IPS-20b (cell line): ENCODE results near the gene CACNA1D.

ENCODE experiments used
- H3K27ac ChIP-seq: one replicate; pipeline ENCODE4 v1.5.1; 2013; ENCODE audit warnings: low read length
- H3K27me3 ChIP-seq: 2 replicates; pipeline ENCODE4 v1.6.1; 2013; ENCODE audit warnings: mild to moderate bottlenecking, low read length, inconsistent platforms; ENCODE audit not compliant: insufficient read depth
- H3K36me3 ChIP-seq: 2 replicates; pipeline ENCODE4 v1.6.1; 2013; ENCODE audit warnings: low read depth, mild to moderate bottlenecking, inconsistent platforms, low read length, moderate library complexity; ENCODE audit not compliant: insufficient read depth
- H3K4me1 ChIP-seq: 2 replicates; pipeline ENCODE4 v1.6.1; 2013; ENCODE audit warnings: mild to moderate bottlenecking, control low read depth, inconsistent platforms, low read length, moderate library complexity; ENCODE audit not compliant: insufficient read depth
- H3K4me3 ChIP-seq: 2 replicates; pipeline ENCODE4 v1.5.1; 2013; ENCODE audit warnings: mild to moderate bottlenecking, low read length, inconsistent platforms
- H3K9ac ChIP-seq: 2 replicates; pipeline ENCODE4 v1.6.1; 2013; ENCODE audit warnings: low read depth, mild to moderate bottlenecking, inconsistent platforms, low read length, moderate library complexity
- H3K9me3 ChIP-seq: 2 replicates; pipeline ENCODE4 v1.6.1; 2013; ENCODE audit warnings: mild to moderate bottlenecking, low read depth, low read length, inconsistent platforms; ENCODE audit not compliant: insufficient read depth

The CACNA1D gene

DNA sequence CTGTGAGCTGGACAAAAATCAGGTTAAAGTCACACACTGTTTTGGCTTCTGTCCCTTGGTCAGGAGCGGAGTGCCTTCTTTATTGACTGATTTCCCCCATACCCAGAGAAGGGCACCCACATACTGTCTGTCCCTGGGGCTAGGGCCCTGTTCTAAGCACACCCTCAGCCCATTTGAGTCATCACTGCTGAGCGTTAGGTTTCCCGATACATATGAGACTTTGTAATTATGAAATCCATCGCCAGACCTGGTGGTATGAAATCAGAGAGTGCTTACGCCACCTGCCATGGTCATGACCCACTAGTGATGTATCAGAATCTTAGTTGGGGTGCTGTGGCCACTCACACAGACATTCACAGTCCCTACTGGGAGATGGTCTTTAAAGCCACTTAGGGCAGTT lies 255.0 kb downstream of the CACNA1D start:
- Histone ChIP-seq H3K27ac (no peak overlapping the region), H3K4me3 (no peak overlapping the region), H3K27me3 (no peaks in the 10 kb centered on the region), H3K36me3 (no peaks in the 10 kb centered on the region), H3K9ac (no peak overlapping the region), H3K9me3 (no peaks in the 10 kb centered on the region), H3K4me1 (peaks cover 25% of the 10 kb centered on the region; the same call in 1 of the 2 replicates)

DNA sequence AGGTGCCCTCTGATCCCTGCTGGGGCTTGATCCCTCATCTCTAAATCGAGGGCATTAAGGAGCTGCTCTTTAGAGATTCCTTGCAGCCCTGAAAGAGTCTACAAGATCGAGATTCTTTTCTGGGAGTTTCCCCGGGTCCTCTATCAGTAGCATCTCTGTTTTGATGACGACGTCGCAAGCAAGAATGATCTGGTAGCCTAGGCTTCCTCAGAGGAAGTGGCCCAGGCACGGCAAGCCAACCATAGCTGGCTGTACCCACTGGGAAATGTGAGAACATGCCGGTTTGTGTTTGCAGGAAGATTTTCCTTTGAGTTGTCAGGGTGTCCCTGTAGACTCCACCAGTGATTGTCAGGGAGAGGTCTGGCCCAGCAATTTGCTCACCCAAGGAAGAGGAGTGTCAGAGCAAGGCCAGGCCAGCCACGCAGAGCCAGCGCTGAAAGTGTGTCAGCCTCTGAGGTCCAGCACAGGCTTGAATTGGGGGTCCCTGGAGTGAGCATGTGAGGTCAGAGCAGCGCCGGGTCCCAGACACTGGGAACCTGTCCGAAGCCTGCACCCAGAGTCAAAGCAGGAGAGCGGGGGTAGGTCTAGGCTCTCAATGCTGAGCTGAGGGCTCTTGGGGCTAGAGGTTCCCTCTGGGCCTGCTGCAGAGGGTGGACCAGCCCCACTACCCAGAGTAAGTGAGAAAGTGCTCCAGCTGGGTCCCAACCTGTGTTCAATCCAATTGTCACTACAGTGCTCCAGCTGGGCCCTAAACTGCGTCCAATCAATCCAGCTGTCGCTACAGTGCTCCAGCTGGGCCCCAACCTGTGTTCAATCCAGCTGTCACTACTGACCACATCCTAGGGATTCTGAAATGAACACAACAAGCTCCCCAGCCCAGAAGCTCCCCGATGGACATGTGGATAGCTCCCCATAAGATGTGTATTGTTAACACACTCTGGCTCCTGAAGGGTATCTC lies 256.1 kb downstream of the CACNA1D start:
- Histone ChIP-seq H3K27ac (no peak overlapping the region), H3K4me3 (no peak overlapping the region), H3K4me1 (peaks cover 25% of the 10 kb centered on the region; the same call in 1 of the 2 replicates), H3K27me3 (no peaks in the 10 kb centered on the region), H3K36me3 (no peaks in the 10 kb centered on the region), H3K9me3 (no peaks in the 10 kb centered on the region), H3K9ac (no peak overlapping the region)

DNA sequence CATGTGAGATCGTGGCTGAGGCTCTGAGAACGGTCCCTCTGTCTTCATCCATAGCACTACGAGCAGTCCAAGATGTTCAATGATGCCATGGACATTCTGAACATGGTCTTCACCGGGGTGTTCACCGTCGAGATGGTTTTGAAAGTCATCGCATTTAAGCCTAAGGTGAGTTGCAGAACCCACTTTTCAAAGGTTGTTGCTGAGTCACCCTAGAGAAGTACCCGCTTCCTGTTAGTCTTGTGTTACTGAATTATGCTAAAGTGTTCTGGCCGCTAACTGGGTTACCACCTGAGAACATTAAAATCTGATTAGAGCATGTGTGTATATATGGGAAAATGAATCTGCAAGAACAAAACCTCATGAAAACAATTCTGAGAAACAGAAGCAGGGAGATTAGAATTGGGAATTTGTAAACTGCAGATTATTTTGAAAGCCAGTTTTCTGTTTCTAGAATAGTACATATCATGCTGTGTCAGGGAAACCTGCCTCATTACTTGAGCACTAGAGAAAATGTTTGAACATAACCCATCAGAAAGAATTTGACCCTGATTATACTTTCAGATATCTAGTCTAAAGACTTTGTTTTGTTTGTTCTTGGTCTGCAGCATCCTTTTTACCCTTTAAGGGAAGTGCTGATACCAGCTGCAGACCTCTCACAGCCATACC lies 259.2 kb downstream of the CACNA1D start:
- no peak overlapping the region for H3K4me3 ChIP-seq
- no peak overlapping the region for H3K27ac ChIP-seq
- peaks cover 14% of the 10 kb centered on the region; the same call in 1 of the 2 replicates for H3K4me1 ChIP-seq

DNA sequence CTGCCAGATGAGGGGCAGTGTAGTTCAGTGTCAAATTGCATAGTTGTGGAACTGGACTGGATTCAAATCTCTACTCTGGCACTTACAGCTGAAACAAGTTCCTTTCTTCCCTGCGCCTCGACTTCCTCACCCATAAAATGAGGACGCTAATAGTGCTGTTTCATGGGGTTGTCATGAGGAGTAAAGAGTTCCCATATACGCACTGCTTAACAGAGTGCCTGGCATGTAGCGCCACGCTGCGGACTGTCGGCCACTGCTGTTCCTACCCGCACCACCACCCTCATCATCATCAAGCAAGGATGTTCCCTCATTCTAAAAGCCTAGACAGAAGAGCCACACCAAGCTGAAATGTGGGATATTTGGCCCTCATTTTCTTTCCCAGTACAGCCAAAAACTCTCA lies 259.9 kb downstream of the CACNA1D start:
- Histone ChIP-seq H3K27me3 (no peaks in the 10 kb centered on the region), H3K4me3 (no peak overlapping the region), H3K36me3 (no peaks in the 10 kb centered on the region), H3K9ac (no peak overlapping the region), H3K4me1 (peaks cover 8% of the 10 kb centered on the region; the same call in 1 of the 2 replicates), H3K9me3 (no peaks in the 10 kb centered on the region), H3K27ac (no peak overlapping the region)

More for the DNA sequence above, 259.2 kb downstream of the CACNA1D start:
- Histone ChIP-seq H3K36me3 (no peaks in the 10 kb centered on the region), H3K9ac (no peak overlapping the region), H3K9me3 (no peaks in the 10 kb centered on the region), H3K27me3 (no peaks in the 10 kb centered on the region)

DNA sequence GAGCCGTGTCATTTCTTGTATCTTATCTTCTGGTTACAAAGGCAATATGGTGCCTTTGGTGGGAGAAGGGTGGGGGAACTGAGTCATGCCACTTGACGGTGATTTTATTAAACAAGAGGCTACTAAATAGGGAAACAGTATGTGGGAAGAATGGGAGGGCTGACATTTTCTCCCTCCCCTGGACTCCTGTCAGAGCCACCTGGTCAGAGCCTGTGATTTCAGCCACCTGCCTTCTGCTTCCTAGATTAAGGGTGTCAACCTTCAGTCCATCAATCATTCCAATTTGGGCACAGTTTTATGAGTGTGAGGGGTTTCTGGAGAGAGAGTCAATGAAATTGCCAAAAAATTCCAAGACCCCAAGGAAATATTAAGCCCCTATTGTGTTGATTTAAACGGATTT lies 264.4 kb downstream of the CACNA1D start:
- Histone ChIP-seq H3K4me3 (no peak overlapping the region), H3K27ac (no peak overlapping the region), H3K36me3 (no peaks in the 10 kb centered on the region), H3K4me1 (no peaks in the 10 kb centered on the region), H3K9ac (no peak overlapping the region), H3K9me3 (no peaks in the 10 kb centered on the region), H3K27me3 (no peaks in the 10 kb centered on the region)

DNA sequence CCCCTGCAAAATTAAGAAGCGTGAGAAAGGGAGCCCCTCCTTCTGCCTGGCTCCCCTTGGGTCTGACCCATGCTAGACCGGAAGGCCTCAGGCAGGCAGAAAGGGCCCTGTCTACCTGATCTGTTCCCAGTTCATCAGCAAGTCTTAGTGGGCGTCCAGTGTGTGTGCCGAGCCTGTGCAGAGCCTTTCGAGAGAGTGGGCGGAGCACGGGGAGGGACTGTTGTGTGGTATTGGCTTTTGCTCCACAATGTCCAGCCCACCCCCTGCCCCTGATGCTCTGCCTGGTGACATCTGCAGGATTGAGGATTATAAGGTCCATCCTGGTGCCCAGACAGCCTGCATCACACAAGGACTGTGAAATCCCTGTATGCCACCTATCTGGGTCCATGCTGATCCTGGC lies 268.9 kb downstream of the CACNA1D start:
- Histone ChIP-seq H3K9ac (no peak overlapping the region), H3K4me1 (no peaks in the 10 kb centered on the region; the same call in 1 of the 2 replicates), H3K27me3 (no peaks in the 10 kb centered on the region), H3K36me3 (no peaks in the 10 kb centered on the region), H3K4me3 (no peak overlapping the region), H3K9me3 (no peaks in the 10 kb centered on the region), H3K27ac (no peak overlapping the region)

DNA sequence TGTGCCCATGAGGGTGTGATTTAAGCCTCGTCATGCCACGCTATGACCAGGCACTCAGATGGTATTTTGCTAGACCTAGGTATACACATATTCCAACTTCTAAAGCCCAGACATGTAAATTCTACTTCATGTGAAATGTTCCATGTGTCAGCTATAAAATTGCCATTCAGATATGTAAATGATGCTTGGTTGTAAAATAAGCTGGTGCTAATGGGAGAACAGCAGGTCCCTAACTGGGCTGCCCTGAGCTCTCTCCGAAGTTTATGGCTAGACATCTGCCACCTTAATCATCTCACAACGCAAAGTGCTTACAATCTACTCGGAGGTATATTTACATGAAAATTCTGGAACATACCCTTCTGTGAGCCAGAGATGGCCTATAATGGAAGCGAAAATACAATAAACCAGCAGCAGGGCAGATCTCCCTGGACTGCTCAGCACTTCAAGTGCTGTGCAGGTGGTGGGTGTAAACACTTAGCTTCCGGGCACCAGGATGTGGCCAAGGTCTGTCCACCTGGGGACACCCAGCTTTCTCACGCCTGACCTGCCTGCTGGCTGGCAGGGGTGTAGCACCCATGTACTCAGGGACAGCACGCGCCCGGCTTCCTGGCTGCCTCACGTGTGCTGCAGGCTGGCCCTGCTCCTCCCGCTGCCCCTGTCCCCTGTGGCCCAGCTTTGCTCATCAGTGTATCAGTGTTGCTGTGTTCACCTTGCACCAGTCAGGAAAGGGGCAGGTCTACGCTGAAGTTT lies 269.8 kb downstream of the CACNA1D start:
- no peak overlapping the region for H3K27ac ChIP-seq
- H3K9me3 ChIP-seq = no peaks in the 10 kb centered on the region
- peaks cover 5% of the 10 kb centered on the region for H3K4me1 ChIP-seq
- H3K36me3 ChIP-seq = no peaks in the 10 kb centered on the region
- no peaks in the 10 kb centered on the region for H3K27me3 ChIP-seq
- H3K4me3 ChIP-seq = no peak overlapping the region
- no peak overlapping the region for H3K9ac ChIP-seq

DNA sequence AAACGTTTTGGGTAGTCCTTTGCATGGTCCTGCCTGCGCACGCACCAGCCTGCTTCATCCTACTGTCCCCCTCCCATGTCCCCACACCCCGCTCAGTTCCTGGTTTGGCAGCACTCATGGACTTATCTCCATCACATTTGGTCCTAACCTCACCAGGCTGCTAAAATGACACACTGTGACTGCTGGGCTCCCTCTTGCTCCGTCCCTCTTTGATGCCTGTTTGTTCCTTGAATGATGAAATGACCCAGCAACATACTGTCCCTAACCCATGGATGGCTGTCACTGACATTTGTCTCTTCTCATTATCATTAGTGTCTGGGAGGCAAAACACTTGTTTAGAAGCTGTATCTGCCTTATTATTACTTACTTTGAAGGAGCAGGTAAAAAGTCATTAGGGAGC lies 271.3 kb downstream of the CACNA1D start:
- no peaks in the 10 kb centered on the region for H3K27me3 ChIP-seq
- no peaks in the 10 kb centered on the region for H3K36me3 ChIP-seq
- H3K4me3 ChIP-seq = no peak overlapping the region
- no peak overlapping the region for H3K27ac ChIP-seq
- H3K4me1 ChIP-seq = peaks cover 9% of the 10 kb centered on the region
- no peaks in the 10 kb centered on the region for H3K9me3 ChIP-seq
- no peak overlapping the region for H3K9ac ChIP-seq

DNA sequence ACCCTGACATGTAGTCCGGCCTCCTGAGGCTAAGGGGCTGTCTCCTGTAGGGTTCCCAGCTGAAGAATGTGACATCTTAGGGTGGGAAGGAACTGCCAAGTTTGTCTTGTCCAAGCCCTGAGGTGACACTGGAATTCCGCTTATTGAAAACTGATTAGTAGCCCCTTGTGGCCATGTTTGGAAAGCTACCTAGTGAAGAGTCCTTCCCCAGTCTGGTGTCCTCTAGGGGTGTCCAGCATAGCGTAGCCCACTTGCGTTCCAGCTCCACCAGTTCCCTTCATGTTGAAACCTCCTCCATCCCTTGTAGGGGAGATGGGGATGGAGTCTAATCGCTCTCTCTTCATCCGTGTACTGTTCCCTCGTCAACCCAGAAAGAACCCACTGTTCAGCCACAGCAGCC lies 272.3 kb downstream of the CACNA1D start:
- no peaks in the 10 kb centered on the region for H3K36me3 ChIP-seq
- no peak overlapping the region for H3K27ac ChIP-seq

DNA sequence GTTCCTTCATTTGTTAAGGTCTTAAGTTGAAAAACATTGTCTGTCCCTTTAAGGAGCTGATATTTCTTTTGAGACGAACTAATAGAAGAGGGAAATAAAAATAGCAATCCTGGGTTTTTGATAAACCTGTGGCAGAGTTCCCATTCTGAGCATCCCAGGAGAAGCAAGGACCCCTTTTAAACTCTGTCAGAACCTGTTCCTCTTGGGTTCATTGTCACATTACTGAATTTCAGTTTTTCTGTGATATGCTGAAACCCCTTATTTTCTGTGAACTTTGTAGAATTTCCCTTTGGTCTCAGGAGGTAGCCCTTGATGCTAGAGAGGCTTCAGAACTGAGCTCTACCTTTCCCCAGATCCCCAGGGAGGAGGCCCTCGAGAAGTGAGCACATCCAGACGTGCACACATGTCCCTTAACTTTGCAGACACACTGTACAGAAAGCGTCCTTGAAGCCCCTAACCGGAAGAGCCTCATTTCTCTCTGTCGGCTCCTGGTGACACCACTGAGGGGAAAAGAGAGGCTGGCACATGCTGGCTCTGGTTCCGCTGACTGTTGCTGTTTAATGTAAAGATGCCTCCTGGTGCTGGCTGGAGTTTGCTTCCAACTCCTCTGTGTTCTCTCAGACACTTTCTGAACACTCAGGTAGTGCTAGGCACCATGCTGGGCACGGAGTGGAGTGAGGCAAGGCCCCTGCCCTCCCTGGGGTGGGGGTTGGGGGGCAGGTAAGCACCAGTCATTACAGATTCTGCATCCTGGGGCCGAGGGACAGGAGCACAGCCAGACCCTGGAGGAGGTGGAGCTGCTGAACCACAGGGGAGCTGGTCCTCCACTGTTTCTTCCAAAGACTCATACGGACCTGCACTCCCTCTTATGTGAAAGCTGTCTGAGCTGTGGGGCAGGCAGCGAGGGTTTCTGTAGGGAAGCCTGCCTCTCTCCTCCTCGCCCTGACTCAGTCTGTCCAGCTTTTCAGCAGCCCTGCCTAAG lies 274.4 kb downstream of the CACNA1D start:
- Histone ChIP-seq H3K4me1 (peaks cover 12% of the 10 kb centered on the region), H3K27ac (no peak overlapping the region), H3K36me3 (no peaks in the 10 kb centered on the region), H3K4me3 (no peak overlapping the region), H3K9ac (no peak overlapping the region), H3K27me3 (no peaks in the 10 kb centered on the region), H3K9me3 (no peaks in the 10 kb centered on the region)

More for the DNA sequence above, 272.3 kb downstream of the CACNA1D start:
- Histone ChIP-seq H3K9ac (no peak overlapping the region), H3K4me1 (peaks cover 9% of the 10 kb centered on the region), H3K27me3 (no peaks in the 10 kb centered on the region), H3K4me3 (no peak overlapping the region), H3K9me3 (no peaks in the 10 kb centered on the region)

DNA sequence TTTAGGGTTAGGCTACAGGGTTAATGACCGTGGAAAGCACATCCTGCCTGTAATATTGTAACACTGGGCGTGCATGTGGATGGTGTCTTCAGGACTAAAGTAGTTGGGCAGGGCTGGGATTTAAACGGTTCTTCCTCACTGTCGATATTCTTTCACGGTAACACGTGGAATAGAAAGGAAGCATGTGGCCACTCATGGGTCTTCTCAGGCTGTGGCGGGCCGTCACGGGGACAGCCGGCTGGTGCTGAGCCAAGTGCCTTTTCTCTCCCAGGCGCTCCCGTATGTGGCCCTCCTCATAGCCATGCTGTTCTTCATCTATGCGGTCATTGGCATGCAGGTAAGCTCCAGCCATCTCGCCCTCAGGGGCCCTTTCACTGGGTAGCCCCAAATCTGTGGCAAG lies 278.2 kb downstream of the CACNA1D start:
- H3K27ac ChIP-seq = no peak overlapping the region

More for the DNA sequence above, 278.2 kb downstream of the CACNA1D start:
- Histone ChIP-seq H3K4me1 (peaks cover 12% of the 10 kb centered on the region), H3K27me3 (no peaks in the 10 kb centered on the region), H3K36me3 (no peaks in the 10 kb centered on the region), H3K9me3 (no peaks in the 10 kb centered on the region), H3K9ac (no peak overlapping the region), H3K4me3 (no peak overlapping the region)
